AG04449 (cell line): ENCODE data around the gene ZNF564.
"Not testable (repeated sequence)": the region's sequence is repeated elsewhere in the genome, so short reads cannot be mapped to it uniquely, and the experiment has no call there.

Experiments used
- CTCF ChIA-PET: fragments of 350-600 bp; formaldehyde crosslinking; extraction: SDS; loops from one replicate; lab custom pipeline; 2021; ENCODE audit warnings: antibody characterized with exemption; lab: Yijun Ruan, JAX
- POLR2A ChIA-PET: fragments of 400-600, 350-600 bp; formaldehyde crosslinking; extraction: SDS; loops from one replicate; lab custom pipeline; 2020; ENCODE audit warnings: antibody characterized with exemption, inconsistent platforms; lab: Yijun Ruan, JAX
- DNase-seq: peaks from one replicate; pipeline ENCODE4 v3.0.0-alpha.2; 2010; ENCODE audit warnings: low read depth, low spot score
- H3K4me3 ChIP-seq: 2 replicates; pipeline ENCODE4 v1.5.1; 2011; ENCODE audit warnings: low read depth, mild to moderate bottlenecking, control low read depth, low read length
- CTCF ChIP-seq: IDR thresholded peaks from one replicate; pipeline ENCODE4 v1.5.1; 2011; ENCODE audit warnings: mild to moderate bottlenecking, moderate library complexity, low read length, control low read depth, inconsistent platforms; ENCODE audit not compliant: insufficient read depth; ENCODE audit errors: missing control alignments

Gene ZNF564

GRCh38 chr19:12494260-12494860 is 56.9 kb downstream of the ZNF564 start:
- ChIA-PET POLR2A (no interaction called here), CTCF (interaction anchor here (0.9 to 1.7 kb wide), 3 partner anchors 11 to 403 kb away, joined by 3 to 6 read pairs (median 3); no protein-coding TSS in a partner anchor)
- DNase-seq, result no peak
- TF ChIP-seq CTCF, result no peak
- no peak overlapping the region for H3K4me3 ChIP-seq

GRCh38 chr19:12486265-12486783 is 65.0 kb downstream of the ZNF564 start:
- POLR2A ChIA-PET, DNase-seq, H3K4me3 ChIP-seq: not testable (repeated sequence)
- CTCF ChIA-PET, result interaction anchor here (0.6 kb wide), 1 partner anchor 150 kb away, joined by 3 read pairs; no protein-coding TSS in a partner anchor

GRCh38 chr19:12485571-12485970 is 65.7 kb downstream of the ZNF564 start:
- ChIA-PET POLR2A (no interaction called here), CTCF (no interaction called here)
- TF ChIP-seq CTCF, result no peak
- no peak for DNase-seq
- H3K4me3 ChIP-seq, result no peak overlapping the region

GRCh38 chr19:12485052-12485416 is 66.2 kb downstream of the ZNF564 start:
- DNase-seq, result no peak
- peak overlapping the region; percentile 93 for H3K4me3 ChIP-seq
- no peak for TF ChIP-seq CTCF
- POLR2A ChIA-PET, result interaction anchor here (0.5 kb wide), 1 partner anchor 530 kb away, joined by 3 read pairs; no protein-coding TSS in a partner anchor
- CTCF ChIA-PET, result no interaction called here

GRCh38 chr19:12484371-12485051 is 66.8 kb downstream of the ZNF564 start, which contains the start of gene ZNF709:
TSS of gene ZNF709 (minus strand) at chr19:12484816. CDS start at chr19:12484657, 159 bp downstream.
- peak within 1 kb of the TSS; percentile 93 for H3K4me3 ChIP-seq
- DNase-seq, result peak; percentile 7
- POLR2A ChIA-PET, result interaction anchor here (0.5 to 1.0 kb wide), 2 partner anchors 496 to 529 kb away, joined by 3 read pairs; no protein-coding TSS in a partner anchor
- CTCF ChIA-PET, result no interaction called here
- TF ChIP-seq CTCF, result no peak

GRCh38 chr19:12484011-12484370 is 67.3 kb downstream of the ZNF564 start:
- TF ChIP-seq CTCF, result no peak
- no peak for DNase-seq
- peak overlapping the region; percentile 93 for H3K4me3 ChIP-seq
- ChIA-PET CTCF (interaction anchor here (1.4 kb wide), 1 partner anchor 10 kb away, joined by 5 read pairs; no protein-coding TSS in a partner anchor), POLR2A (interaction anchor here (1.0 kb wide), 1 partner anchor 496 kb away, joined by 3 read pairs; no protein-coding TSS in a partner anchor)
